Activated CD8-positive, alpha-beta T cell treated with anti-CD3 and anti-CD28 coated beads, Interleukin-2, amount 10 ng/mL, durations not matched to agents 7 days and 5 days (primary cell): ENCODE data around the gene BMP6. TPM values are rescaled to one million over a fixed set of nuclear protein-coding genes. Genes with fewer than 3 reads are reported as not detected.

Source experiments
- ATAC-seq: fragments of 150-1000 bp; cut with Tn5 transposase; one replicate; pipeline ENCODE4 v1.10.0; 2021; ENCODE audit warnings: moderate library complexity
- CTCF ChIA-PET: fragments of 350-600 bp; sonication (Branson Sonifier 250); formaldehyde crosslinking; loops from one replicate; lab custom pipeline; 2021; ENCODE audit warnings: antibody characterized with exemption; lab: Charles Lee
- POLR2A ChIA-PET: fragments of 350-600 bp; sonication (Branson Sonifier 250); formaldehyde crosslinking; loops from one replicate; lab custom pipeline; 2021; ENCODE audit warnings: antibody characterized with exemption; lab: Charles Lee
- DNase-seq: peaks from one replicate; pipeline ENCODE4 v3.0.0-alpha.2; 2020
- H3K27ac Mint-ChIP-seq: one replicate; pipeline ENCODE4 v1.8.0; 2021; ENCODE audit warnings: mild to moderate bottlenecking, mixed read lengths
- H3K27me3 Mint-ChIP-seq: one replicate; pipeline ENCODE4 v1.8.0; 2021; ENCODE audit warnings: low read depth, mixed read lengths
- H3K36me3 Mint-ChIP-seq: one replicate; pipeline ENCODE4 v1.8.0; 2021; ENCODE audit warnings: low read depth, mixed read lengths
- H3K4me1 Mint-ChIP-seq: one replicate; pipeline ENCODE4 v1.8.0; 2021; ENCODE audit warnings: low read depth, mixed read lengths
- H3K4me3 Mint-ChIP-seq: one replicate; pipeline ENCODE4 v1.8.0; 2021; ENCODE audit warnings: mild to moderate bottlenecking, mixed read lengths
- H3K9me3 Mint-ChIP-seq: one replicate; pipeline ENCODE4 v1.8.0; 2022; ENCODE audit warnings: mixed read lengths; ENCODE audit not compliant: insufficient read depth
- total RNA-seq, 2 experiments: library from RNA; stranded (reverse); gene quantifications; one replicate each; pipeline ENCODE4 v1.2.3, GENCODE V29; 2021

Gene BMP6
- total RNA-seq, 2 experiments from 2014 or later = not detected

DNA sequence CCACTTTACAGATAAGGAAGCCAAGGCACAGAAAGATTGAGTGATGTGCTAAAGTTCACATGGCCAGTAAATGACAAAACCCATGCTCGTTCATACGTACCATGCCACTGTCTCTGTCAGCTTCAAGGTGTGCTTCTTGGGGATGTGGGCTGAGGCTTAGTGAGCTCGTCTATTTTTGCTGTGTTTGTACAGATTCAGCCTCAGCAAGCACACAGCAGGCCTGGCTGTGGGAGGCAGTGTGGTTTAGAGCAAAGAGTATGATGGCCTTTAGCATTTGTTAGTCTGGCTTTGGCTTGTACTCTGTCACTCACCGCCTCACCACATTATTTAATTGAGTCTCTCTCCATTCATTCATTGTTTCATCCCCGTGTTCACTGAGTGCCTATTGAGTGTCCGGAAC lies 55.3 kb downstream of the BMP6 start:
- POLR2A ChIA-PET = no interaction called here
- Mint-ChIP-seq H3K4me3 (no peak overlapping the region), H3K9me3 (no peaks in the 10 kb centered on the region), H3K27me3 (peaks cover 15% of the 10 kb centered on the region), H3K27ac (no peak overlapping the region), H3K36me3 (no peaks in the 10 kb centered on the region), H3K4me1 (no peaks in the 10 kb centered on the region)
- ATAC-seq = no peak
- DNase-seq = no peak
- CTCF ChIA-PET = interaction anchor here (1.3 kb wide), 1 partner anchor 59 kb away, joined by 3 read pairs; no protein-coding TSS in a partner anchor

- Mint-ChIP-seq H3K9me3 (no peaks in the 10 kb centered on the region), H3K4me3 (no peak overlapping the region), H3K27ac (no peak overlapping the region), H3K36me3 (no peaks in the 10 kb centered on the region), H3K27me3 (peaks cover 21% of the 10 kb centered on the region), H3K4me1 (no peaks in the 10 kb centered on the region)
- no peak for ATAC-seq
- no peak for DNase-seq
- CTCF ChIA-PET = no interaction called here
- POLR2A ChIA-PET = no interaction called here
These were observed 58.3 kb downstream of the BMP6 start for GRCh38 chr6:7784248-7784647.

GRCh38 chr6:7784706-7785105 lies 58.8 kb downstream of the BMP6 start:
- Mint-ChIP-seq H3K27ac (no peak overlapping the region), H3K36me3 (no peaks in the 10 kb centered on the region), H3K27me3 (peaks cover 21% of the 10 kb centered on the region), H3K4me3 (no peak overlapping the region), H3K9me3 (no peaks in the 10 kb centered on the region), H3K4me1 (no peaks in the 10 kb centered on the region)
- ChIA-PET CTCF (no interaction called here), POLR2A (no interaction called here)
- DNase-seq (no peak), ATAC-seq (no peak)

DNA sequence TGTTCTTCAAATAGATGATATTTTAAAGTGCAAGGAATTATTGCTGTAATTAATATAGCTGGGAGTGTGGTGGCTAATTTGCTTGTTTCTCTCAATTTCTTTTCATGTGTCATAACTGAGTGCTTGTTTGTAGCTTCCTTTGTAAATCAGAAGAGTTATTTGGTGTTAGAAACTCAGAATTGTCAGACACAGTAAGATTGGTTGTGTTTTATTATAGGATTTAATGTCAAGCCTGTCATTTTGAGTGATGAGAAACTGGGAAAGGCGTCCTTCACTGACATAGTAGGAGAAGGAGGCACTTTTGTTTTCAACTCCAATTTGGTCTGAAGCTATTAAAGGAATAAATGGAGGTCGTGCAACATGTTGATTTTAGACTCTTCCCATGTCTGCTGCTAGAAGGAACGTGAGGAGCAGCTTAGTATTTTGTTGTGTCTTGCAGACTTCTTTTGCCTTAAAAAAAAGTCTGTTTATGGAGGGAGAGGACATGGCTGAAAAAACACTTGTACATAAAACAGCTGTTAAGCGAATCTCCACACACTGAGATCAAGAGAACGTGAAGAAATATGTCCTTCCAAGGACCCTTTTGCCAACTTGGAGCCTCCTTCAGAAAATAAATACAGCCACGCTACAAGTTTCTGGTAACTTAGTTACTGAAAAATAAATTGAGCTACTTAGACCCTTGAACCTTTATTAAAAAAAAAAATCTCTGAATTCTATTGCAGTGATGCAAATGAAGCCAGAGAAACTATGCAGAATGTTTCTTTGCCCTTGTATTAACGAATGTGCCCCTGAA lies 59.5 kb downstream of the BMP6 start:
- DNase-seq (no peak), ATAC-seq (no peak)
- Mint-ChIP-seq H3K27ac (no peak overlapping the region), H3K27me3 (peaks cover 21% of the 10 kb centered on the region), H3K4me3 (no peak overlapping the region), H3K4me1 (no peaks in the 10 kb centered on the region), H3K9me3 (no peaks in the 10 kb centered on the region), H3K36me3 (no peaks in the 10 kb centered on the region)
- CTCF ChIA-PET = no interaction called here
- POLR2A ChIA-PET = no interaction called here

GRCh38 chr6:7786214-7786661 lies 60.3 kb downstream of the BMP6 start:
- ChIA-PET CTCF (no interaction called here), POLR2A (no interaction called here)
- H3K4me3 Mint-ChIP-seq = no peak overlapping the region

GRCh38 chr6:7787137-7787608 lies 61.3 kb downstream of the BMP6 start:
- DNase-seq (no peak), ATAC-seq (no peak)
- Mint-ChIP-seq H3K4me1 (no peaks in the 10 kb centered on the region), H3K9me3 (no peaks in the 10 kb centered on the region), H3K27me3 (peaks cover 20% of the 10 kb centered on the region), H3K27ac (no peak overlapping the region), H3K4me3 (no peak overlapping the region), H3K36me3 (no peaks in the 10 kb centered on the region)
- CTCF ChIA-PET = no interaction called here
- POLR2A ChIA-PET = interaction anchor here (0.6 kb wide), 1 partner anchor 870 kb away, joined by 4 read pairs; no protein-coding TSS in a partner anchor

More at GRCh38 chr6:7786214-7786661, 60.3 kb downstream of the BMP6 start:
- no peak overlapping the region for H3K27ac Mint-ChIP-seq
- ATAC-seq (no peak), DNase-seq (no peak)
- H3K9me3 Mint-ChIP-seq = no peaks in the 10 kb centered on the region
- no peaks in the 10 kb centered on the region for H3K36me3 Mint-ChIP-seq
- H3K27me3 Mint-ChIP-seq = peaks cover 24% of the 10 kb centered on the region
- no peaks in the 10 kb centered on the region for H3K4me1 Mint-ChIP-seq

- no peaks in the 10 kb centered on the region for H3K36me3 Mint-ChIP-seq
- no peaks in the 10 kb centered on the region for H3K9me3 Mint-ChIP-seq
- ATAC-seq (no peak), DNase-seq (no peak)
- H3K4me1 Mint-ChIP-seq = no peaks in the 10 kb centered on the region
- CTCF ChIA-PET = no interaction called here
- peaks cover 19% of the 10 kb centered on the region for H3K27me3 Mint-ChIP-seq
- no peak overlapping the region for H3K27ac Mint-ChIP-seq
- no peak overlapping the region for H3K4me3 Mint-ChIP-seq
- POLR2A ChIA-PET = interaction anchor here (0.6 kb wide), 1 partner anchor 870 kb away, joined by 4 read pairs; no protein-coding TSS in a partner anchor
These were observed 61.8 kb downstream of the BMP6 start for GRCh38 chr6:7787731-7788130.

DNA sequence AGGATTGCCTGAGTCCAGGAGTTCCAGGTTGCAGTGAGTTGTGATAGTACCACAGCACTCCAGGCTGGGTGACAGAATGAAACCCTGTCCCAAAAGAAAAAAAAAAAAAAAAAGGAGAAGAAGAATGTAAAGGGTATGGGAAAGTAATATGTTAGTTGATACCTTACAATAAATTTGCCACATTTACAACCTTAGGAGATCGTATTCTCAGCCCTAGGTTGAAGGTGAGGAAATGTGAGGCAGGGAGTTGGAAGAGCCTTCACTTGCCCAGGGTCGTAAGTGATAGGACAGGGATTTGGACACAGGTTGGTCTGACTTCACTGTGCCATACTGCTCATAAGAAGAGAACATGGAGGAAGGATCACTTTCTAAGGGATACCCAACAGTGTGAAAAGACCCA lies 68.6 kb downstream of the BMP6 start:
- no peaks in the 10 kb centered on the region for H3K36me3 Mint-ChIP-seq
- no peak for ATAC-seq

GRCh38 chr6:7797386-7797785 lies 71.5 kb downstream of the BMP6 start:
- CTCF ChIA-PET = no interaction called here
- Mint-ChIP-seq H3K36me3 (no peaks in the 10 kb centered on the region), H3K4me3 (no peak overlapping the region), H3K27ac (no peak overlapping the region), H3K9me3 (no peaks in the 10 kb centered on the region), H3K4me1 (no peaks in the 10 kb centered on the region), H3K27me3 (peaks cover 17% of the 10 kb centered on the region)
- no peak for ATAC-seq
- POLR2A ChIA-PET = no interaction called here
- DNase-seq = no peak

More for the DNA sequence above, 68.6 kb downstream of the BMP6 start:
- no peak for DNase-seq
- Mint-ChIP-seq H3K27ac (no peak overlapping the region), H3K27me3 (peaks cover 15% of the 10 kb centered on the region), H3K4me1 (no peaks in the 10 kb centered on the region), H3K9me3 (no peaks in the 10 kb centered on the region), H3K4me3 (no peak overlapping the region)
- POLR2A ChIA-PET = no interaction called here
- CTCF ChIA-PET = no interaction called here

DNA sequence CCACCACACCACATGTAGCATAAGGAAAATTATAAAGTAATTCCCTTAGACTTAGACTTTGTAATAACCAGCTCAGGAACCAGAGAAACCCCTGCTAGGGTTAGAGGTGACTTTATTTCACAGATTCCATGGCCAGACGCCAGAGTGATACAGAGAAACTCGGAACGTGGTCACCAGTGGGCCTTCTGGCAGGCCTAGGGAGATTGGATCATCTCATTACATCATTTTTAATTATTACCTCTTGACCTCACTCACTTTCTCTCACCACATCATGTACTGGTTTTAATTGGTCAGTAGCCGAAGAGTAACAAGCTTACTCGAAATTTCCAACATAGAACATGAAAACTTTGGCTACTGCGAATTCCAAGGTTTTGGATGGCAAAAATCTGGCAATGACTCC lies 72.9 kb downstream of the BMP6 start:
- Mint-ChIP-seq H3K4me1 (peaks cover 2% of the 10 kb centered on the region), H3K9me3 (no peaks in the 10 kb centered on the region), H3K27ac (no peak overlapping the region), H3K27me3 (peaks cover 18% of the 10 kb centered on the region), H3K4me3 (no peak overlapping the region), H3K36me3 (no peaks in the 10 kb centered on the region)
- CTCF ChIA-PET = no interaction called here
- POLR2A ChIA-PET = no interaction called here
- DNase-seq = no peak
- no peak for ATAC-seq

DNA sequence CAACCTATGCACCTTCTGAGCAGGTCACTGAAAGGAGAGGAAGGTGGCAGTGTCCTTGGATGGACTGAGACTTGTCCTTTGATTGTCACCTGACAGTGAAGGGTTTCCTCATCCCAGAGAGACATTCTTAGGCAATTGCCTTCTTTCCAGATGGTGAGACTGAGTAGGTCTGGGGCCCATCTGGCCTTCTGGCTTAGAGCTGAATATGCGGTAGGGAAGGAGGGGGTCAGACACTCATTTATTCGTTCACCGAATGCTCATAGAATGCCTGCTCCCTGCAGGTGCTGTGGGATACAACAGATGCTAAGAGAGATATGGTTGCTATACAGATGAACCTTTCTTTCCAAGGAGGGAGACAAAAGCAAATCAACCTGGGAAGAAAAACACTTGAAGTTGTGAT lies 76.8 kb downstream of the BMP6 start:
- CTCF ChIA-PET = no interaction called here

GRCh38 chr6:7803214-7803613 lies 77.3 kb downstream of the BMP6 start:
- Mint-ChIP-seq H3K9me3 (no peaks in the 10 kb centered on the region), H3K36me3 (no peaks in the 10 kb centered on the region), H3K27ac (no peak overlapping the region), H3K27me3 (peaks cover 23% of the 10 kb centered on the region), H3K4me3 (no peak overlapping the region), H3K4me1 (peaks cover 2% of the 10 kb centered on the region)
- ChIA-PET POLR2A (no interaction called here), CTCF (no interaction called here)
- DNase-seq (no peak), ATAC-seq (no peak)

More for the DNA sequence above, 76.8 kb downstream of the BMP6 start:
- no peaks in the 10 kb centered on the region for H3K9me3 Mint-ChIP-seq
- H3K36me3 Mint-ChIP-seq = no peaks in the 10 kb centered on the region
- POLR2A ChIA-PET = no interaction called here
- DNase-seq (no peak), ATAC-seq (no peak)
- no peak overlapping the region for H3K4me3 Mint-ChIP-seq
- H3K4me1 Mint-ChIP-seq = peaks cover 2% of the 10 kb centered on the region
- no peak overlapping the region for H3K27ac Mint-ChIP-seq
- peaks cover 23% of the 10 kb centered on the region for H3K27me3 Mint-ChIP-seq
